Aorta (tissue), 5 donors: ENCODE results near the gene UGT1A9. TPM values are rescaled to one million over a fixed set of nuclear protein-coding genes. Genes with fewer than 3 reads are reported as not detected.

Experiments
- ATAC-seq: fragments of 200-7000 bp; cut with Tn5 transposase; one replicate; pipeline ENCODE4 v1.9.1; 2022; ENCODE audit warnings: moderate library complexity; ENCODE audit not compliant: low FRiP score
- DNase-seq, 2 donors: peaks; one replicate each; pipeline ENCODE4 v3.0.0-alpha.2; 2020
- H3K27ac ChIP-seq, 2 donors: one replicate each; pipeline ENCODE4 v1.5.1; 2013; ENCODE audit warnings: low read length in 2 of 2, mild to moderate bottlenecking in 2 of 2, moderate library complexity in 2 of 2, control low read depth in 1 of 2, inconsistent platforms in 1 of 2, low read depth in 1 of 2
- H3K27me3 ChIP-seq, 2 donors: one replicate each; pipeline ENCODE4 v1.6.1; 2013; ENCODE audit warnings: control low read depth in 1 of 2, low read length in 1 of 2, mild to moderate bottlenecking in 1 of 2, moderate library complexity in 1 of 2; ENCODE audit not compliant: insufficient read depth in 2 of 2, control insufficient read depth in 1 of 2
- H3K36me3 ChIP-seq, 2 donors: one replicate each; pipeline ENCODE4 v1.6.1; 2013; ENCODE audit warnings: control low read depth in 1 of 2, low read length in 1 of 2, mild to moderate bottlenecking in 1 of 2; ENCODE audit not compliant: insufficient read depth in 2 of 2, control insufficient read depth in 1 of 2
- H3K4me1 ChIP-seq, 2 donors: one replicate each; pipeline ENCODE4 v1.6.1; 2013; ENCODE audit warnings: low read length in 2 of 2, control low read depth in 1 of 2, mild to moderate bottlenecking in 1 of 2, moderate library complexity in 1 of 2; ENCODE audit not compliant: insufficient read depth in 2 of 2, control insufficient read depth in 1 of 2
- H3K4me3 ChIP-seq, 2 donors: one replicate each; pipeline ENCODE4 v1.5.1; 2013; ENCODE audit warnings: low read length in 2 of 2, control low read depth in 1 of 2, mild to moderate bottlenecking in 1 of 2
- H3K9me3 ChIP-seq: one replicate; pipeline ENCODE4 v1.6.1; 2013; ENCODE audit warnings: mild to moderate bottlenecking, low read length; ENCODE audit not compliant: control insufficient read depth
- WGBS, 2 donors: extraction: QIAGEN DNeasy Blood & Tissue Kit; methylation state at CpG; one replicate each; pipeline ENCODE4 v1.1.7; 2013; 5-methylcytosine and 5-hydroxymethylcytosine counted together
- intact Hi-C, 2 donors: fragments of 100-400 bp; cut with DNase I; formaldehyde crosslinking; loops; one replicate each; pipeline versions ENCODE4 v1.14.2 to v1.15.0; 2022
- polyA plus RNA-seq, 2 donors: library from polyadenylated mRNA; stranded (reverse); fragments of 200-250 nt; gene quantifications; one replicate each; pipeline ENCODE4 v1.2.3, GENCODE V29; 2013
- total RNA-seq, 2 donors: library from RNA; stranded (reverse); fragmentation: NEBNext Ultra II Directional; extraction: Animal tissue kit (Norgen Biotek cat#: 25700); gene quantifications; one replicate each; pipeline ENCODE4 v1.2.1, GENCODE V29; 2021
- donor health status: healthy with polysubstance abuse.
- donor health status: Bipolar disorder and iron deficiency.
- donor health status: DM: no; HTN: no; CAD: no.
- donor health status: DM: no; HTN: no; CAD: no.
- donor health status: DM: yes; HTN: yes; CAD: no.

The UGT1A9 gene
- total and polyA plus RNA-seq, 4 donors, result not detected

DNA sequence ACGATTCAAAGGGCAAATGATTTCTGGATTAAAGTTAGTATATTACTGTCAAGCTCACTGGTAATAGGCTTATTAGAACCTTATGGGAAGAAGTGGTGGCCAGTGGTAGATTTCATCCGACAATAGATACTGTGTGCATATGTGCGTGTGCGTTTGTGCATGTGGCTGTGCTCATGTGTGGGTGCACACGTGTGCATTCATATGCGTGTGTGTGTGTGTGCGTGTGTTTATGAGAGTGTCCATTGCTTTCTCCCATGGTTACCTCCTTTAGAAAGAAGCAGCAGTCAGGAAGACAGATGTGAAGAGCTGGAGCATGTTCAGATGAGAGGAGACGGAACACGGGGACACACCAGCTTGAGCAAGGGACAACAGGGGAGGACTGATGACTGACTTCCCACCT, 97.6 kb downstream of the UGT1A9 start:
- Histone ChIP-seq H3K9me3 (no peaks in the 10 kb centered on the region), H3K36me3 (no peaks in the 10 kb centered on the region), H3K27me3 (no peaks in the 10 kb centered on the region), H3K4me3 (no peak overlapping the region), H3K4me1 (no peaks in the 10 kb centered on the region), H3K27ac (no peak overlapping the region)
- intact Hi-C loops, result no loop called here
- 90% methylated on average over 9 of the region's 9 CpGs for WGBS, 2 donors
- DNase-seq (no peak), ATAC-seq (no peak)

DNA sequence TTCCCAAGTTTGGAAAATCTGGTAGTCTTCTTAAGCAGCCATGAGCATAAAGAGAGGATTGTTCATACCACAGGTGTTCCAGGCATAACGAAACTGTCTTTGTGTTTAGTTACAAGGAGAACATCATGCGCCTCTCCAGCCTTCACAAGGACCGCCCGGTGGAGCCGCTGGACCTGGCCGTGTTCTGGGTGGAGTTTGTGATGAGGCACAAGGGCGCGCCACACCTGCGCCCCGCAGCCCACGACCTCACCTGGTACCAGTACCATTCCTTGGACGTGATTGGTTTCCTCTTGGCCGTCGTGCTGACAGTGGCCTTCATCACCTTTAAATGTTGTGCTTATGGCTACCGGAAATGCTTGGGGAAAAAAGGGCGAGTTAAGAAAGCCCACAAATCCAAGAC, 100.5 kb downstream of the UGT1A9 start:
- Histone ChIP-seq H3K27ac (no peak overlapping the region), H3K9me3 (peaks cover 4% of the 10 kb centered on the region), H3K4me3 (no peak overlapping the region), H3K36me3 (no peaks in the 10 kb centered on the region), H3K27me3 (no peaks in the 10 kb centered on the region), H3K4me1 (no peaks in the 10 kb centered on the region)
- ATAC-seq, result no peak
- no peak for DNase-seq
- WGBS, 2 donors, result 86 to 89% methylated on average over 16 of the region's 16 CpGs
- intact Hi-C loops, result no loop called here

DNA sequence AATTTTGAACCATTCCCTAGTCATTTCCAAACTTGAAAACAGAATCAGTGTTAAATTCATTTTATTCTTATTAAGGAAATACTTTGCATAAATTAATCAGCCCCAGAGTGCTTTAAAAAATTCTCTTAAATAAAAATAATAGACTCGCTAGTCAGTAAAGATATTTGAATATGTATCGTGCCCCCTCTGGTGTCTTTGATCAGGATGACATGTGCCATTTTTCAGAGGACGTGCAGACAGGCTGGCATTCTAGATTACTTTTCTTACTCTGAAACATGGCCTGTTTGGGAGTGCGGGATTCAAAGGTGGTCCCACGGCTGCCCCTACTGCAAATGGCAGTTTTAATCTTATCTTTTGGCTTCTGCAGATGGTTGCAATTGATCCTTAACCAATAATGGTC, 100.9 kb downstream of the UGT1A9 start:
- H3K4me3 ChIP-seq, result no peak overlapping the region
- ATAC-seq (no peak), DNase-seq (no peak)
- peaks cover 5% of the 10 kb centered on the region for H3K9me3 ChIP-seq
- no peaks in the 10 kb centered on the region for H3K4me1 ChIP-seq
- intact Hi-C loops, result no loop called here
- H3K27ac ChIP-seq, result no peak overlapping the region
- no peaks in the 10 kb centered on the region for H3K27me3 ChIP-seq
- WGBS, 2 donors, result 42 to 56% methylated on average over 5 of the region's 5 CpGs
- no peaks in the 10 kb centered on the region for H3K36me3 ChIP-seq

DNA sequence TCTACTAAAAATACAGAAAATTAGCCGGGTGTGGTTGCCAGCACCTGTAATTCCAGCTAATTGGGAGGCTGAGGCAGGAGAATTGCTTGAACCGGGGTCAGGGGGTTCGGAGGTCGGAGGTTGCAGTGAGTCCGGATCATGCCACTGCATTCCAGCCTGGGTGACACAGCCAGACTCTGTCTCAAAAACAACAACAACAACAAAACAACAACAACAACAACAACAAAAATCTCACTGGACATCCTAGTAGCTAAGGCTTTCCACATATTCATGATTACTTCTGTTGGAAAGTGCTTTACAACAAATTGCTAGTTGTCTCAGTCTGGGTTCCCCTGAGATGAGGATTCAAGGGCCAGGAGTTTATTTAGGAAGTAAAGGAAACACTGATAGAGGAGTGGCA, 102.2 kb downstream of the UGT1A9 start:
- 84 to 87% methylated on average over 5 of the region's 5 CpGs for WGBS, 2 donors
- ATAC-seq (no peak), DNase-seq (peak in 1 of 2 donors; percentile 25)
- intact Hi-C loops, result no loop called here
- no peaks in the 10 kb centered on the region for H3K36me3 ChIP-seq
- peaks cover 5% of the 10 kb centered on the region for H3K9me3 ChIP-seq
- H3K4me1 ChIP-seq, result no peaks in the 10 kb centered on the region
- H3K27ac ChIP-seq, result no peak overlapping the region
- no peak overlapping the region for H3K4me3 ChIP-seq
- H3K27me3 ChIP-seq, result no peaks in the 10 kb centered on the region

DNA sequence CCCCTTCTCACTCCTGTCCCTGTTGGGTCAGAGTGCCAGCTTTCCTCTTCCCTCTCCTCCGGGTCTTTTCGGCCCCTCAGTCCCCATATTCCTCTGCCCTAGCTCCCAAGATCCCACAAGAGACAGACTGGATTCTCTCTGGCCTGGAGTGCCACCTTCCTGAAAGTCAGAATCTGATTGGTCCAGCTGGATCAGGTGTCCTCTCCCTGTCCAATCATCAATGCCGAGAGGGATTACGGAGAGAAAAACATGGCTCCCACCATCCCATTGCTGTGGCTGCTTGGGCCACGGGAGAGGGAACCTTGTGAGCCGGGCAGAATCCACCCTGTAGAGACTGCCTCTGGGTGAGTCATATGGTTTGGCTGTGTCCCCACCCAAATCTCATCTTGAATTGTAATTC, 103.7 kb downstream of the UGT1A9 start:
- WGBS, 2 donors, result 91 to 95% methylated on average over 6 of the region's 6 CpGs
- H3K9me3 ChIP-seq, result peaks cover 7% of the 10 kb centered on the region
- intact Hi-C loops, result no loop called here
- no peaks in the 10 kb centered on the region for H3K36me3 ChIP-seq
- H3K4me1 ChIP-seq, result no peaks in the 10 kb centered on the region
- no peaks in the 10 kb centered on the region for H3K27me3 ChIP-seq
- no peak overlapping the region for H3K4me3 ChIP-seq
- DNase-seq, result no peak
- no peak for ATAC-seq
- H3K27ac ChIP-seq, result no peak overlapping the region

DNA sequence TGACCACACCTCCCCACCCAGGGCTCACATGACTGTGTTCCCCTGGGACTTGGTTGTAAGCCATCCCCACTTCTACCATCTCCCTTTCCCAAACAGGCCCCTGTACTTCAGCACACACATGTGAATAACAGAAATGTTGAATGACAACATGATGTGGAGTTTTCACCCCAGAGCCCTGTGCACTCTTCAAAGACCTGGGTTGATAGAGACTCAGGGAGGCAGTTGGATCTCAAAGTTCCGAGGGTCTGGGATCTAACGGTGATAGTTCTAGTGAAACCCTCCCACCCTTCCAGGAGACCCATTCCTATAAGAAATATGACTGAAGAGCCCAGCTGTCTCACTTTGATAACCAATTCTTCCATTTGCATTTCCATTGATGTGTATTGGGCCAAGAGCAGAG, 106.3 kb downstream of the UGT1A9 start, which contains the start of gene MROH2A:
TSS of gene MROH2A (plus strand) at position 301 of the 400 bp plus-strand sequence. CDS start 1,029 bp downstream, outside the sequence.
- DNase-seq, result no peak
- Histone ChIP-seq H3K27me3 (no peaks in the 10 kb centered on the region), H3K36me3 (no peaks in the 10 kb centered on the region), H3K4me3 (no peak within 1 kb of the TSS), H3K9me3 (peaks cover 7% of the 10 kb centered on the region), H3K4me1 (no peaks in the 10 kb centered on the region), H3K27ac (no peak within 1 kb of the TSS)
- intact Hi-C loops, result no loop called here
- WGBS, 2 donors, result 79 to 82% methylated on average over 2 of the region's 2 CpGs
- no peak for ATAC-seq

DNA sequence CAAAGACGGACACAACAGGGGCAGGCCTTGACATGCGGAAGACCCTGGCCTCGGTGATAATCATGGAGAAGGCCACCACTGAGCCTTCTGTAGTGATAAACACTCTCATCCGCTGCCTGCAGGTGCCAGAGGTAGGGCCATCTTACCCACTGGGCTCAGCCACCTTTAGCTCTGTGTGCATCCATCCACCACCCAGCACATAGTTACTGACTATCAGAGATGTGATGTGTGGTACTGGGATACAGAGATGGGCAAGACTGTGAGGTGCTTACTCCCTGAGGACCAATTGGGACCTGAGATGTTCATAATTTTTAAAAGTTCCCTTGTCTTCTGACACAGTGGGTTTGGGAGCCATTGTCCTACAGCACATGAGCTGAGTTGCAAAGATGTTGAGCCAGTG, 108.0 kb downstream of the UGT1A9 start:
- H3K36me3 ChIP-seq, result no peaks in the 10 kb centered on the region
- H3K4me3 ChIP-seq, result no peak overlapping the region
- H3K27ac ChIP-seq, result no peak overlapping the region
- DNase-seq (no peak), ATAC-seq (no peak)
- WGBS, 2 donors, result 85 to 89% methylated on average over 4 of the region's 4 CpGs
- H3K4me1 ChIP-seq, result no peaks in the 10 kb centered on the region
- no peaks in the 10 kb centered on the region for H3K27me3 ChIP-seq
- H3K9me3 ChIP-seq, result peaks cover 7% of the 10 kb centered on the region
- intact Hi-C loops, result no loop called here

DNA sequence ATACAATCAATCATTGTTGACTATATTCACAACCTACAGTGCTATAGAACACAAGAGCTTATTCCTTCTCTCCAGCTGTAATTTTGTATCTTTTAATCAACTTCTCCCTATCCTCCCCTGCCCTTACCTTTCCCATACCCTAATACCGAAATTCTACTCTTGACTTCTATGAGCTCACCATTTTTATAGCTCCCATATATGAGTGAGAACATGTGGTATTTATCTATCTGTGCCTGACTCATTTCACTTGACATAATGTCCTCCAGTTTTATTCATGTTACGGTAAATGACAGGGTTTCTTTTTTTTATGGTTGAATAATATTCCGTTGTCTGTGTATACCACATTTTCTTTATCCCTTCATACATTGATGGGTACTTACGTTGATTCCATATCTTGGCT, 109.1 kb downstream of the UGT1A9 start:
- WGBS, 2 donors, result 88% methylated on average over 4 of the region's 4 CpGs
- Histone ChIP-seq H3K4me1 (no peaks in the 10 kb centered on the region), H3K36me3 (no peaks in the 10 kb centered on the region), H3K27me3 (no peaks in the 10 kb centered on the region), H3K4me3 (no peak overlapping the region), H3K9me3 (peaks cover 7% of the 10 kb centered on the region), H3K27ac (no peak overlapping the region)
- intact Hi-C loops, result no loop called here
- DNase-seq, result no peak
- ATAC-seq, result no peak

DNA sequence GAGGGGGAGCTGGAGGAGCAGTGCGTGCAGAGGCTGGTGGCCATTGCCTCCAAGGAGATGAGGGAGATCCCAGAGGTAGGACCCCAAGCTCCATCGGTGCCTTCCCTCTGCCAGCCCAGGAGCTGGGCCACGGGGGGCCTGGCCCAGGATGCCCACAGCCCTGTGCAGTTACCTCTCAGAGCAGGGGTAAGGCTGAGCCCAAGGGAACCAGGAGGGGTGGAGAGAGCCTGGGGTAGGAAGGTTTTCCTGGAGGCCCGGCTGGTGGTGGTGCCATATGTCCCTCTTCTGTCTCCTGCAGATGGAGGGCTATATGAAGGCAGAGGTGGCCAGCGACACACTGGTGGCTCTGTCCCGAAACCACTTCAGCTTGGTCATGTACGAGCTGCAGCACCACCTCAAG, 117.9 kb downstream of the UGT1A9 start:
- peak in 1 of 2 donors; percentile 42 for DNase-seq
- H3K27me3 ChIP-seq, result no peaks in the 10 kb centered on the region
- WGBS, 2 donors, result 86 to 89% methylated on average over 7 of the region's 7 CpGs
- no peak overlapping the region for H3K27ac ChIP-seq
- no peaks in the 10 kb centered on the region for H3K4me1 ChIP-seq
- H3K4me3 ChIP-seq, result no peak overlapping the region
- H3K36me3 ChIP-seq, result no peaks in the 10 kb centered on the region
- peak; percentile 30 for ATAC-seq
- H3K9me3 ChIP-seq, result peaks cover 2% of the 10 kb centered on the region
- intact Hi-C loops, result no loop called here
